MM.1S (cell line): ENCODE data around the gene KARS1.

Experiments
- DNase-seq: peaks from one replicate; pipeline ENCODE4 v3.0.0-alpha.2; 2015
- H2AFZ ChIP-seq: fragments of 300-600 bp; sonication (generic); 2 replicates; pipeline ENCODE4 v1.6.0; 2016; ENCODE audit warnings: antibody characterized with exemption, low read length
- H3F3A ChIP-seq: fragments of 300-600 bp; sonication (generic); 2 replicates; pipeline ENCODE4 v1.6.1; 2016; ENCODE audit warnings: mild to moderate bottlenecking, antibody characterized with exemption, low read length, moderate library complexity, mixed read lengths; ENCODE audit not compliant: insufficient read depth
- H3K27ac ChIP-seq: fragments of 300-600 bp; sonication (generic); 2 replicates; pipeline ENCODE4 v1.5.1; 2016; ENCODE audit warnings: mild to moderate bottlenecking, low read length
- H3K27me3 ChIP-seq: fragments of 300-600 bp; sonication (generic); replicated peaks from 2 replicates; pipeline ENCODE4 v1.6.0; 2016; ENCODE audit warnings: low read length; ENCODE audit not compliant: insufficient read depth
- H3K36me3 ChIP-seq: fragments of 300-600 bp; sonication (generic); replicated peaks from 2 replicates; pipeline ENCODE4 v1.6.1; 2016; ENCODE audit warnings: mild to moderate bottlenecking, low read length, mixed read lengths; ENCODE audit not compliant: insufficient read depth
- H3K4me1 ChIP-seq: fragments of 300-600 bp; sonication (generic); 2 replicates; pipeline ENCODE4 v1.6.1; 2016; ENCODE audit warnings: low read length, mixed read lengths
- H3K4me2 ChIP-seq: fragments of 300-600 bp; sonication (generic); 2 replicates; pipeline ENCODE4 v1.6.0; 2016; ENCODE audit warnings: low read depth, low read length
- H3K4me3 ChIP-seq: fragments of 300-600 bp; sonication (generic); 2 replicates; pipeline ENCODE4 v1.5.1; 2016; ENCODE audit warnings: low read length, mixed read lengths
- H3K79me2 ChIP-seq: fragments of 300-600 bp; sonication (generic); 2 replicates; pipeline ENCODE4 v1.6.1; 2016; ENCODE audit warnings: mixed run types, low read length, mixed read lengths
- H3K9ac ChIP-seq: fragments of 300-600 bp; sonication (generic); 2 replicates; pipeline ENCODE4 v1.6.1; 2016; ENCODE audit warnings: low read length, mixed read lengths
- H3K9me2 ChIP-seq: fragments of 300-600 bp; sonication (generic); replicated peaks from 2 replicates; pipeline ENCODE4 v1.6.1; 2016; ENCODE audit warnings: mild to moderate bottlenecking, low read length, mixed read lengths; ENCODE audit not compliant: insufficient read depth
- H3K9me3 ChIP-seq: fragments of 300-600 bp; sonication (generic); replicated peaks from 2 replicates; pipeline ENCODE4 v1.6.1; 2016; ENCODE audit warnings: mild to moderate bottlenecking, low read length, mixed read lengths; ENCODE audit not compliant: insufficient read depth
- H4K20me1 ChIP-seq: fragments of 300-600 bp; sonication (generic); 2 replicates; pipeline ENCODE4 v1.6.1; 2016; ENCODE audit warnings: mild to moderate bottlenecking, low read length, moderate library complexity, mixed read lengths; ENCODE audit not compliant: insufficient read depth
- CTCF ChIP-seq: fragments of 300-600 bp; sonication (generic); IDR thresholded peaks from 2 replicates; pipeline ENCODE4 v1.5.1; 2016; ENCODE audit warnings: antibody characterized with exemption, low read length, mixed read lengths
- EZH2 ChIP-seq: fragments of 300-600 bp; sonication (generic); optimal IDR thresholded peaks from 2 replicates; pipeline ENCODE3; 2017; ENCODE audit warnings: low read depth, mild to moderate bottlenecking, antibody characterized with exemption, low read length, mixed read lengths
- EZH2phosphoT487 ChIP-seq: fragments of 300-600 bp; sonication (generic); IDR thresholded peaks from 2 replicates; pipeline ENCODE4 v1.6.1; 2018; ENCODE audit warnings: antibody characterized with exemption, low read length

Gene KARS1

GRCh38 chr16:75644240-75645012, 3.0 kb downstream of the KARS1 start:
- no peaks in the 10 kb centered on the region for H3K9me2 ChIP-seq
- H3K4me3 ChIP-seq, result no peak overlapping the region
- no peaks in the 10 kb centered on the region for H3K9me3 ChIP-seq
- peak; percentile 20 for DNase-seq
- H3K4me1 ChIP-seq, result peaks cover 17% of the 10 kb centered on the region
- no peak overlapping the region for H2AFZ ChIP-seq
- no peaks in the 10 kb centered on the region for H4K20me1 ChIP-seq
- no peaks in the 10 kb centered on the region for H3F3A ChIP-seq
- H3K4me2 ChIP-seq, result no peak overlapping the region
- H3K79me2 ChIP-seq, result peaks cover 77% of the 10 kb centered on the region
- H3K9ac ChIP-seq, result no peak overlapping the region
- no peaks in the 10 kb centered on the region for H3K36me3 ChIP-seq
- H3K27ac ChIP-seq, result no peak overlapping the region
- no peaks in the 10 kb centered on the region for H3K27me3 ChIP-seq
- TF ChIP-seq EZH2, result no peak
- no peak for TF ChIP-seq EZH2phosphoT487
- no peak for TF ChIP-seq CTCF

- H4K20me1 ChIP-seq, result no peaks in the 10 kb centered on the region
- H3K27me3 ChIP-seq, result no peaks in the 10 kb centered on the region
- no peak overlapping the region for H3K4me2 ChIP-seq
- peaks cover 44% of the 10 kb centered on the region for H3K79me2 ChIP-seq
- no peak overlapping the region for H3K4me3 ChIP-seq
- no peaks in the 10 kb centered on the region for H3K36me3 ChIP-seq
- no peak for DNase-seq
- no peaks in the 10 kb centered on the region for H3K9me2 ChIP-seq
- H3K9me3 ChIP-seq, result no peaks in the 10 kb centered on the region
- no peaks in the 10 kb centered on the region for H3F3A ChIP-seq
- no peak overlapping the region for H2AFZ ChIP-seq
- peaks cover 13% of the 10 kb centered on the region for H3K4me1 ChIP-seq
- no peak overlapping the region for H3K9ac ChIP-seq
- no peak overlapping the region for H3K27ac ChIP-seq
- TF ChIP-seq EZH2 (no peak), CTCF (no peak), EZH2phosphoT487 (no peak)
These were observed 6.9 kb downstream of the KARS1 start for GRCh38 chr16:75640598-75640997.

- no peaks in the 10 kb centered on the region for H4K20me1 ChIP-seq
- H3K27me3 ChIP-seq, result no peaks in the 10 kb centered on the region
- H3K9me2 ChIP-seq, result no peaks in the 10 kb centered on the region
- 0 out of 2 replicates have a peak, but pooled peaks cover 3% of the 10 kb centered on the region for H3K36me3 ChIP-seq
- no peaks in the 10 kb centered on the region for H3K9me3 ChIP-seq
- H3K79me2 ChIP-seq, result 0 out of 2 replicates have a peak, but pooled peaks cover 5% of the 10 kb centered on the region
- no peak for TF ChIP-seq CTCF
- TF ChIP-seq EZH2phosphoT487, result no peak
- no peak for TF ChIP-seq EZH2
- no peak overlapping the region for H3K4me3 ChIP-seq
- H3K4me1 ChIP-seq, result no peaks in the 10 kb centered on the region
- no peak overlapping the region for H3K27ac ChIP-seq
- H2AFZ ChIP-seq, result no peak overlapping the region
- H3K9ac ChIP-seq, result no peak overlapping the region
- no peaks in the 10 kb centered on the region for H3F3A ChIP-seq
- no peak overlapping the region for H3K4me2 ChIP-seq
- DNase-seq, result no peak
These were observed 12.4 kb downstream of the KARS1 start for GRCh38 chr16:75635036-75635435.
